ENCODE results near the gene RNF166. TPM values are rescaled to one million over a fixed set of nuclear protein-coding genes. Genes with fewer than 3 reads are reported as not detected.

The RNF166 gene
- total RNA-seq, 2 donors from 2014 or later = 24.2 to 27.2 TPM

DNA sequence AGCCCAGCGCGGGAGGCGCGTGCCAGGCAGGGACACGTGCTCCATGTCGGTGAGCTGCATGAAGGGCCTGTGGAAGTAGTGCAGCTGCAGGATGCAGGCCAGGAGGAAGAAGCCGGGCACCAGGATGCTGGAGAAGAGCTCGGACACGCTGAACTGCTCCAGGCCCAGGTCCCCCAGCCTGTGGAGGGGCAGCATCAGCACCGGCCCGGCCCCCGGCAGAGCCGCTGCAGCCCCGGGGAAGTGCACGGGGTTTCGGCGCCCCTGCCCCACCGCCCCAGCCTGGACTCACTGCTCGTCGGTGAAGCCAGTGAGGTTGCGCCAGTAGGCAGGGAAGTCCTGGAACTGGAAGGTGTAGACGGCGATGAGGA, 28.1 kb upstream of the RNF166 start:
- no peak overlapping the region for H3K4me3 Mint-ChIP-seq
- 95 to 98% methylated on average over 19 to 23 of the region's 23 CpGs for WGBS, 2 experiments (ENCODE audit: insufficient coverage in 1 of 2, insufficient read length in 1 of 2)

DNA sequence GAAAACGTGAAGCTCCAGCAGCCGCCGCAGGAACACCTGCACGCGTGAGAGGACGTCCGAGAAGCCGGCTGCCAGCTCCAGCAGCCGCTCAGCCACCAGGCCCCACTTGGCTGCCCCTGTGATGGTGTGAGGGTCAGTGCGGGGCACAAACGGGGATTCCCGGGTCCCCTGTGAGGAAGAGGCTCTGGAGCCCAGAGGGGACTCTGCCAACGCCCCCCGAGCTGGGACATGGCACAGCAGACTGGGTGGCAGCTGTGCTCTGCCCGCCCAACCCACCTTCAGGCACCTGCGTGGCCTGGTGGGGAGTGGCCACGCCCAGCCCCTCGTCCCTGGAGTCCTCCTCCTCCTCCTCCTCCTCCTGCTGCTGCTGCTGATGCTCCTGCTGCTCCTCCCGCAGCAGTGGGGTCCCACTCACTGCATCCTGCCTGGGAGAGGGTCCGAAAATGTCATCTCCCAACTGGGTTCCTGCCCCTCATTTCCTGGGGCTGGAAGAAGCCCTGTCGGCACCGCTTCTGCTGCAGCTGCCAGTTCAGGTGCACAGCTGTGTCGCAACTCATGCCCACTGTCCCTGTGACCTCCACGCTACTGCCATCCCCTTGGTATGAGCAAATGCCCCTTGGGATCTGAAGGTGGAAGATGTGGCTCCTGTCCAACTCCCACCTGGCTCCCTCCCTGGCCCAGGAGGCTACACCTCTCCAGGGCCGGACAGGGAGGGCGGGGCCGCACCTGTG, 27.6 kb upstream of the RNF166 start:
- no peaks in the 10 kb centered on the region for H3K4me1 Mint-ChIP-seq
- 89 to 92% methylated on average over 21 to 27 of the region's 27 CpGs for WGBS, 2 experiments (ENCODE audit: insufficient coverage in 1 of 2, insufficient read length in 1 of 2)

More for the DNA sequence above, 28.1 kb upstream of the RNF166 start:
- Mint-ChIP-seq H3K9me3 (no peaks in the 10 kb centered on the region), H3K4me1 (no peaks in the 10 kb centered on the region), H3K27ac (no peak overlapping the region), H3K36me3 (ENCODE audit: low read depth) (peaks cover 14% of the 10 kb centered on the region), H3K27me3 (ENCODE audit: insufficient read depth) (no peaks in the 10 kb centered on the region)
- DNase-seq = no peak
- Histone ChIP-seq H3K27ac (ENCODE audit: low read depth, low read length) (no peak overlapping the region), H3K9ac (ENCODE audit: extremely low read depth, low read length, poor library complexity, severe bottlenecking) (no peak overlapping the region), H3K27me3 (ENCODE audit: control insufficient read depth, insufficient read depth, low read length, poor library complexity, severe bottlenecking) (no peaks in the 10 kb centered on the region), H3K4me3 (ENCODE audit: low read length) (no peak overlapping the region), H3K36me3 (ENCODE audit: control insufficient read depth, insufficient read depth, low read length) (peaks cover 14% of the 10 kb centered on the region), H3K9me3 (ENCODE audit: control insufficient read depth, low read length) (no peaks in the 10 kb centered on the region), H3K4me1 (ENCODE audit: control insufficient read depth, insufficient read depth, low read length) (no peaks in the 10 kb centered on the region)
- TF ChIP-seq, protein P1, sequence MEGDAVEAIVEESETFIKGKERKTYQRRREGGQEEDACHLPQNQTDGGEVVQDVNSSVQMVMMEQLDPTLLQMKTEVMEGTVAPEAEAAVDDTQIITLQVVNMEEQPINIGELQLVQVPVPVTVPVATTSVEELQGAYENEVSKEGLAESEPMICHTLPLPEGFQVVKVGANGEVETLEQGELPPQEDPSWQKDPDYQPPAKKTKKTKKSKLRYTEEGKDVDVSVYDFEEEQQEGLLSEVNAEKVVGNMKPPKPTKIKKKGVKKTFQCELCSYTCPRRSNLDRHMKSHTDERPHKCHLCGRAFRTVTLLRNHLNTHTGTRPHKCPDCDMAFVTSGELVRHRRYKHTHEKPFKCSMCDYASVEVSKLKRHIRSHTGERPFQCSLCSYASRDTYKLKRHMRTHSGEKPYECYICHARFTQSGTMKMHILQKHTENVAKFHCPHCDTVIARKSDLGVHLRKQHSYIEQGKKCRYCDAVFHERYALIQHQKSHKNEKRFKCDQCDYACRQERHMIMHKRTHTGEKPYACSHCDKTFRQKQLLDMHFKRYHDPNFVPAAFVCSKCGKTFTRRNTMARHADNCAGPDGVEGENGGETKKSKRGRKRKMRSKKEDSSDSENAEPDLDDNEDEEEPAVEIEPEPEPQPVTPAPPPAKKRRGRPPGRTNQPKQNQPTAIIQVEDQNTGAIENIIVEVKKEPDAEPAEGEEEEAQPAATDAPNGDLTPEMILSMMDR (conservative IDR thresholded peaks at IDR 0.05) = no peak

DNA sequence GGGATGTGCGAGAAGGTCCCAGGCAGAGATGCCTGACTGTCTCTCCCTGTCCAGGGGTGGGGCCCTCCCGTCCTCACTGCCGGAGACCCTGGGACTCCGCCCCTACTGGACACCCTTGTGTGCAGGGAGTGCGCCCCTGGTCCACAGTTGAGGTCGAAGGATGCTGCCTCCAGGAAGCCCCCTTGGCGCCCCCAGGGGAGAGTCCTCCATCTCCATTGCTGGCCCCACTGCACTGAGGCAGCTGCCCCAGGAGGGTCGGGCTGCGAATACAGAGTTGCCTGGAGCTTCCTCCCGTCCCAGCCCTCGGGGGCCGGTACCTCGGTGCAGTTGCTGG, 26.7 kb upstream of the RNF166 start:
- Histone ChIP-seq H3K27me3 (ENCODE audit: control insufficient read depth, insufficient read depth, low read length, poor library complexity, severe bottlenecking) (no peaks in the 10 kb centered on the region), H3K4me1 (ENCODE audit: control insufficient read depth, insufficient read depth, low read length) (no peaks in the 10 kb centered on the region), H3K27ac (ENCODE audit: low read depth, low read length) (no peak overlapping the region), H3K9ac (ENCODE audit: extremely low read depth, low read length, poor library complexity, severe bottlenecking) (no peak overlapping the region), H3K4me3 (ENCODE audit: low read length) (no peak overlapping the region), H3K9me3 (ENCODE audit: control insufficient read depth, low read length) (no peaks in the 10 kb centered on the region), H3K36me3 (ENCODE audit: control insufficient read depth, insufficient read depth, low read length) (peaks cover 14% of the 10 kb centered on the region)
- peaks cover 14% of the 10 kb centered on the region for H3K36me3 Mint-ChIP-seq (ENCODE audit: low read depth)
- H3K4me3 Mint-ChIP-seq = no peak overlapping the region
- H3K27me3 Mint-ChIP-seq (ENCODE audit: insufficient read depth) = no peaks in the 10 kb centered on the region
- WGBS, 2 experiments (ENCODE audit: insufficient coverage in 1 of 2, insufficient read length in 1 of 2) = 87 to 93% methylated on average over 12 to 13 of the region's 13 CpGs
- no peaks in the 10 kb centered on the region for H3K9me3 Mint-ChIP-seq
- no peak overlapping the region for H3K27ac Mint-ChIP-seq
- no peaks in the 10 kb centered on the region for H3K4me1 Mint-ChIP-seq
- no peak for DNase-seq
- TF ChIP-seq, protein P1 (conservative IDR thresholded peaks at IDR 0.05) = no peak

More for the DNA sequence above, 27.6 kb upstream of the RNF166 start:
- H3K9me3 Mint-ChIP-seq = no peaks in the 10 kb centered on the region
- peaks cover 14% of the 10 kb centered on the region for H3K36me3 ChIP-seq (ENCODE audit: control insufficient read depth, insufficient read depth, low read length)
- no peaks in the 10 kb centered on the region for H3K4me1 ChIP-seq (ENCODE audit: control insufficient read depth, insufficient read depth, low read length)
- H3K36me3 Mint-ChIP-seq (ENCODE audit: low read depth) = peaks cover 14% of the 10 kb centered on the region
- no peaks in the 10 kb centered on the region for H3K27me3 ChIP-seq (ENCODE audit: control insufficient read depth, insufficient read depth, low read length, poor library complexity, severe bottlenecking)
- no peak overlapping the region for H3K9ac ChIP-seq (ENCODE audit: extremely low read depth, low read length, poor library complexity, severe bottlenecking)
- H3K27ac ChIP-seq (ENCODE audit: low read depth, low read length) = no peak overlapping the region
- no peak for DNase-seq
- no peaks in the 10 kb centered on the region for H3K27me3 Mint-ChIP-seq (ENCODE audit: insufficient read depth)
- no peak overlapping the region for H3K4me3 Mint-ChIP-seq
- no peak overlapping the region for H3K4me3 ChIP-seq (ENCODE audit: low read length)
- H3K9me3 ChIP-seq (ENCODE audit: control insufficient read depth, low read length) = no peaks in the 10 kb centered on the region
- no peak overlapping the region for H3K27ac Mint-ChIP-seq
- TF ChIP-seq, protein P1 (conservative IDR thresholded peaks at IDR 0.05) = no peak

Measured in endodermal cell (in vitro differentiated cells).